Ovary (tissue), 3 donors: Measurements from ENCODE around the gene CDK4.

ENCODE experiments used
- EP300 ChIP-seq: sonication (generic); formaldehyde crosslinking; IDR thresholded peaks from one replicate; pipeline ENCODE4 v1.6.1; 2017; ENCODE audit warnings: antibody characterized with exemption
- TF ChIP-seq, protein P1 (sequence below), 3 donors: fragments of 450-650 bp in 2 of 3; fragments of 200-600 bp in 1 of 3; IDR thresholded peaks; one replicate each; pipeline versions ENCODE4 v1.5.1 to v1.8.0; 2016 to 2022; ENCODE audit warnings: antibody characterized with exemption in 3 of 3, mild to moderate bottlenecking in 1 of 3
- donor health status: DM: no; HTN: no; CAD: no.

DNA sequence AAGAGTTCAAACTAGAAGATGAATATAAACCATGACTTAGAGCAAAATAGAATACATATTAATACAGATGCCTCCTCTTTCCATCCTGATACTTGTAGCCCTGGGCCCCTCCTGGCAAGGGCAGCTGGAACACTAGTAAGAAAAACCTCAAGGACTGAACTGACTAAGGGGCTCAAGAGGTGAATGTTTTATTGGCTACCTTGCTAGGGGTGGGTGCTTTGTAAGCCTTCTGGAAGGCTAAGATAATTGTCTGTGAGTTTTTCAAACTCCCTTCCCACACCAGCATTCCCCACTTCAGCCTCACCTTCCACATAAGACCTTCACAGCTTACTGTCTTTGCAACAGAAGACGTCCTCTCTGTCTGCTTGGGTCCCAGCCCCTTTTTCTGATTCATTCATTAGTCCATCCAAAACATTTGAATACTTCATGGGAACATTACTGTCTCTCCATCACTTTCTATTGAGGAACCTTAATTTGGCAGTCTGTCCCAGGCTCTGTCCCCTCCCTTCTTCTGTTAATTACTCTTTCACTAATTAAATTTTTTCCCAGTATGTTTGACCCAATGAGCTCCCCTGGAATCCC, 1.7 kb upstream of the CDK4 start:
- TF ChIP-seq, protein P1, sequence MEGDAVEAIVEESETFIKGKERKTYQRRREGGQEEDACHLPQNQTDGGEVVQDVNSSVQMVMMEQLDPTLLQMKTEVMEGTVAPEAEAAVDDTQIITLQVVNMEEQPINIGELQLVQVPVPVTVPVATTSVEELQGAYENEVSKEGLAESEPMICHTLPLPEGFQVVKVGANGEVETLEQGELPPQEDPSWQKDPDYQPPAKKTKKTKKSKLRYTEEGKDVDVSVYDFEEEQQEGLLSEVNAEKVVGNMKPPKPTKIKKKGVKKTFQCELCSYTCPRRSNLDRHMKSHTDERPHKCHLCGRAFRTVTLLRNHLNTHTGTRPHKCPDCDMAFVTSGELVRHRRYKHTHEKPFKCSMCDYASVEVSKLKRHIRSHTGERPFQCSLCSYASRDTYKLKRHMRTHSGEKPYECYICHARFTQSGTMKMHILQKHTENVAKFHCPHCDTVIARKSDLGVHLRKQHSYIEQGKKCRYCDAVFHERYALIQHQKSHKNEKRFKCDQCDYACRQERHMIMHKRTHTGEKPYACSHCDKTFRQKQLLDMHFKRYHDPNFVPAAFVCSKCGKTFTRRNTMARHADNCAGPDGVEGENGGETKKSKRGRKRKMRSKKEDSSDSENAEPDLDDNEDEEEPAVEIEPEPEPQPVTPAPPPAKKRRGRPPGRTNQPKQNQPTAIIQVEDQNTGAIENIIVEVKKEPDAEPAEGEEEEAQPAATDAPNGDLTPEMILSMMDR (IDR thresholded peaks at IDR 0.05): no peak
- no peak for TF ChIP-seq EP300
